DOHH2 (cell line): ENCODE measurements around the gene TCP11L1.

Experiments used
- H3F3A ChIP-seq: fragments of 200-600 bp; sonication (generic), shearing (Covaris generic); 2 replicates; pipeline ENCODE4 v1.6.0; 2016; ENCODE audit warnings: antibody characterized with exemption, mild to moderate bottlenecking; ENCODE audit not compliant: control insufficient read depth, insufficient read depth
- H3K27ac ChIP-seq: fragments of 200-600 bp; sonication (generic); 2 replicates; pipeline ENCODE4 v1.5.1; 2014; ENCODE audit warnings: low read depth, mild to moderate bottlenecking, low read length, moderate library complexity
- H3K27me3 ChIP-seq: fragments of 200-600 bp; sonication (generic); 2 replicates; pipeline ENCODE4 v1.6.1; 2014; ENCODE audit warnings: mild to moderate bottlenecking, low read length, mixed read lengths; ENCODE audit not compliant: control insufficient read depth
- H3K36me3 ChIP-seq: fragments of 200-600 bp; sonication (generic); 2 replicates; pipeline ENCODE4 v1.6.1; 2014; ENCODE audit warnings: mild to moderate bottlenecking, low read length, moderate library complexity, mixed read lengths; ENCODE audit not compliant: control insufficient read depth
- H3K4me1 ChIP-seq: fragments of 200-600 bp; sonication (generic); 2 replicates; pipeline ENCODE4 v1.6.1; 2014; ENCODE audit warnings: mild to moderate bottlenecking, low read length, mixed read lengths; ENCODE audit not compliant: control insufficient read depth
- H3K4me2 ChIP-seq: fragments of 200-600 bp; sonication (generic); 2 replicates; pipeline ENCODE4 v1.6.0; 2014; ENCODE audit warnings: mild to moderate bottlenecking, low read length, moderate library complexity
- H3K4me3 ChIP-seq: fragments of 200-600 bp; sonication (generic); 2 replicates; pipeline ENCODE4 v1.5.1; 2014; ENCODE audit warnings: mild to moderate bottlenecking, low read length, mixed read lengths
- H3K79me2 ChIP-seq: fragments of 200-600 bp; sonication (generic); 2 replicates; pipeline ENCODE4 v1.6.1; 2014; ENCODE audit warnings: mild to moderate bottlenecking, low read length, mixed read lengths; ENCODE audit not compliant: control insufficient read depth
- H3K9me2 ChIP-seq: fragments of 200-600 bp; sonication (generic); replicated peaks from 2 replicates; pipeline ENCODE4 v1.6.1; 2014; ENCODE audit warnings: mild to moderate bottlenecking, low read length, mixed read lengths; ENCODE audit not compliant: control insufficient read depth
- H3K9me3 ChIP-seq: fragments of 200-600 bp; sonication (generic); 2 replicates; pipeline ENCODE4 v1.6.1; 2014; ENCODE audit warnings: antibody characterized with exemption, low read length, mixed read lengths; ENCODE audit not compliant: control insufficient read depth, insufficient read depth
- H4K20me1 ChIP-seq: fragments of 200-600 bp; sonication (generic); 2 replicates; pipeline ENCODE4 v1.6.0; 2014; ENCODE audit warnings: low read depth, mild to moderate bottlenecking, antibody characterized with exemption, low read length, moderate library complexity; ENCODE audit not compliant: control insufficient read depth, insufficient read depth
- EZH2phosphoT487 ChIP-seq: fragments of 200-600 bp; sonication (generic); IDR thresholded peaks from 2 replicates; pipeline ENCODE4 v1.6.1; 2017; ENCODE audit warnings: borderline replicate concordance, mild to moderate bottlenecking, antibody characterized with exemption, low read length, moderate library complexity, mixed read lengths
- TF ChIP-seq, protein P1 (sequence below): fragments of 200-600 bp; sonication (generic); IDR thresholded peaks from one replicate; pipeline ENCODE4 v1.5.1; 2014; ENCODE audit warnings: antibody characterized with exemption, mild to moderate bottlenecking, low read depth, low read length; ENCODE audit not compliant: poor library complexity, severe bottlenecking

TCP11L1 gene

DNA sequence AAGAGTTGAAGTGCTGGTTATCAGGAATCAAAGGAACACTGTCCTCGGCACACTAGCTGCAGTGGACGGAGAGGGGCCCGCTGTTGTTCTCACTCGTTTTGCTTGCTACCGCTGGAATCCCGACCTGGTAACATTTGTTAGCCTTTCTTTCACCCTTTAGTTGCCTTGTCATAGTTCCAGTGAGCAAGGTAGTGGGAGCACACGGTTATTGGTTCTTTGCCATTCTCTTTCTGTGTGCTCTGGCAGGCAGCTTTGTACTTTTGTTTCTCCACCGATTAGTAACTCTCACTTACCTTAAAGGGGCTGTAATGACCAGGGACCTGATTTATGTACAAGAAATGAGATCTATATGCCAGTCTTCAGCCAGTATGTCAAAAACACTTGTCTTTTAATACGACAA is 21.9 kb upstream of the TCP11L1 start:
- TF ChIP-seq EZH2phosphoT487, result no peak
- TF ChIP-seq, protein P1, sequence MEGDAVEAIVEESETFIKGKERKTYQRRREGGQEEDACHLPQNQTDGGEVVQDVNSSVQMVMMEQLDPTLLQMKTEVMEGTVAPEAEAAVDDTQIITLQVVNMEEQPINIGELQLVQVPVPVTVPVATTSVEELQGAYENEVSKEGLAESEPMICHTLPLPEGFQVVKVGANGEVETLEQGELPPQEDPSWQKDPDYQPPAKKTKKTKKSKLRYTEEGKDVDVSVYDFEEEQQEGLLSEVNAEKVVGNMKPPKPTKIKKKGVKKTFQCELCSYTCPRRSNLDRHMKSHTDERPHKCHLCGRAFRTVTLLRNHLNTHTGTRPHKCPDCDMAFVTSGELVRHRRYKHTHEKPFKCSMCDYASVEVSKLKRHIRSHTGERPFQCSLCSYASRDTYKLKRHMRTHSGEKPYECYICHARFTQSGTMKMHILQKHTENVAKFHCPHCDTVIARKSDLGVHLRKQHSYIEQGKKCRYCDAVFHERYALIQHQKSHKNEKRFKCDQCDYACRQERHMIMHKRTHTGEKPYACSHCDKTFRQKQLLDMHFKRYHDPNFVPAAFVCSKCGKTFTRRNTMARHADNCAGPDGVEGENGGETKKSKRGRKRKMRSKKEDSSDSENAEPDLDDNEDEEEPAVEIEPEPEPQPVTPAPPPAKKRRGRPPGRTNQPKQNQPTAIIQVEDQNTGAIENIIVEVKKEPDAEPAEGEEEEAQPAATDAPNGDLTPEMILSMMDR, result no peak
- H3K9me3 ChIP-seq, result no peaks in the 10 kb centered on the region
- no peaks in the 10 kb centered on the region for H3K36me3 ChIP-seq
- no peaks in the 10 kb centered on the region for H3K4me1 ChIP-seq
- peaks cover 21% of the 10 kb centered on the region; the same call in 1 of the 2 replicates for H3K27me3 ChIP-seq
- no peak overlapping the region for H3K4me3 ChIP-seq
- H3K9me2 ChIP-seq, result no peaks in the 10 kb centered on the region
- no peaks in the 10 kb centered on the region for H3K79me2 ChIP-seq
- H4K20me1 ChIP-seq, result no peaks in the 10 kb centered on the region
- no peak overlapping the region for H3K27ac ChIP-seq
- H3F3A ChIP-seq, result no peaks in the 10 kb centered on the region
- no peak overlapping the region for H3K4me2 ChIP-seq

DNA sequence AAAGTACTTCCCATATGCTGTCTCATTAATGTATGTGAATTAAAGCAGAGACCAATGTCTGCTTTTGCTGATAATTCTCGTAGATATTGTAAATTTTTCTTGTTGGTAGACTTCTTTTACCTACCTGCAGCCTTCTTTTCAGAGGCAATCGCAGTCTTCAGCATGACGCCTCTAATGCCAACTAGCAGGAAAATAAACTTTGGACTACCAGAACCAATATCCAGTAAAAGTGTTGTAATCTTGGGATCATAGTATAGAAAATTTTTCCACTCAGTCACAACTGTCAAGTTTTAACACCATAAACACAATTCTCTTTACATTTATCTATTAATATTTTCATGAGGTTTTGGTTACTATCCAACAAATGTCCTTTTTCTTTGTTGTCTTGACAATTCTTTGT is 21.4 kb upstream of the TCP11L1 start:
- Histone ChIP-seq H3K9me3 (no peaks in the 10 kb centered on the region), H3K36me3 (no peaks in the 10 kb centered on the region), H3F3A (no peaks in the 10 kb centered on the region), H4K20me1 (no peaks in the 10 kb centered on the region), H3K27ac (no peak overlapping the region), H3K4me1 (no peaks in the 10 kb centered on the region), H3K9me2 (no peaks in the 10 kb centered on the region), H3K4me3 (no peak overlapping the region), H3K79me2 (no peaks in the 10 kb centered on the region), H3K4me2 (no peak overlapping the region), H3K27me3 (peaks cover 21% of the 10 kb centered on the region; the same call in 1 of the 2 replicates)
- TF ChIP-seq, protein P1, result no peak
- TF ChIP-seq EZH2phosphoT487, result no peak

GRCh38 chr11:33018840-33019239 is 20.5 kb upstream of the TCP11L1 start:
- Histone ChIP-seq H3F3A (no peaks in the 10 kb centered on the region), H4K20me1 (no peaks in the 10 kb centered on the region), H3K27ac (no peak overlapping the region), H3K4me1 (no peaks in the 10 kb centered on the region), H3K79me2 (no peaks in the 10 kb centered on the region), H3K4me3 (no peak overlapping the region), H3K9me3 (no peaks in the 10 kb centered on the region), H3K27me3 (peaks cover 21% of the 10 kb centered on the region; the same call in 1 of the 2 replicates), H3K4me2 (no peak overlapping the region), H3K9me2 (no peaks in the 10 kb centered on the region), H3K36me3 (no peaks in the 10 kb centered on the region)
- TF ChIP-seq, protein P1, result no peak
- no peak for TF ChIP-seq EZH2phosphoT487
